GM12864 (cell line): ENCODE data around the gene THEMIS.

Experiments
- DNase-seq: peaks from one replicate; pipeline ENCODE4 v3.0.0-alpha.2; 2011; ENCODE audit warnings: low read depth
- H3K4me3 ChIP-seq: 2 replicates; pipeline ENCODE4 v1.5.1; 2011; ENCODE audit warnings: mild to moderate bottlenecking, low read depth, low read length, control low read depth
- CTCF ChIP-seq: IDR thresholded peaks from 2 replicates; pipeline ENCODE4 v1.5.1; 2011; ENCODE audit warnings: low read depth, mild to moderate bottlenecking, moderate library complexity, low read length, control low read depth, inconsistent platforms; ENCODE audit errors: missing control alignments

The THEMIS gene

GRCh38 chr6:127924440-127924839 lies 23.6 kb upstream of the THEMIS start:
- TF ChIP-seq CTCF, result no peak
- no peak for DNase-seq
- H3K4me3 ChIP-seq, result no peak overlapping the region

- DNase-seq, result no peak
- H3K4me3 ChIP-seq, result no peak overlapping the region
- TF ChIP-seq CTCF, result no peak
Measured at GRCh38 chr6:127924031-127924430, 23.2 kb upstream of the THEMIS start.

GRCh38 chr6:127923135-127923534 lies 22.3 kb upstream of the THEMIS start:
- DNase-seq, result no peak
- H3K4me3 ChIP-seq, result no peak overlapping the region
- no peak for TF ChIP-seq CTCF

- no peak for TF ChIP-seq CTCF
- no peak for DNase-seq
- H3K4me3 ChIP-seq, result no peak overlapping the region
Measured at GRCh38 chr6:127921982-127922381, 21.1 kb upstream of the THEMIS start.

GRCh38 chr6:127920804-127921203 lies 19.9 kb upstream of the THEMIS start:
- no peak overlapping the region for H3K4me3 ChIP-seq
- TF ChIP-seq CTCF, result no peak
- no peak for DNase-seq

- H3K4me3 ChIP-seq, result no peak overlapping the region
- no peak for TF ChIP-seq CTCF
- DNase-seq, result no peak
Measured at GRCh38 chr6:127918506-127919427, 17.9 kb upstream of the THEMIS start.

GRCh38 chr6:127917766-127918165 lies 16.9 kb upstream of the THEMIS start:
- no peak overlapping the region for H3K4me3 ChIP-seq
- no peak for DNase-seq
- no peak for TF ChIP-seq CTCF
